OCI-LY1 (cell line): ENCODE results near the gene SOST.

Source experiments
- H2AFZ ChIP-seq: fragments of 200-600 bp; sonication (generic), shearing (Covaris generic); 2 replicates; pipeline ENCODE4 v1.6.0; 2014; ENCODE audit warnings: antibody characterized with exemption, mild to moderate bottlenecking, low read length
- H3F3A ChIP-seq: fragments of 200-600 bp; sonication (generic), shearing (Covaris generic); 2 replicates; pipeline ENCODE4 v1.6.0; 2014; ENCODE audit warnings: mild to moderate bottlenecking, antibody characterized with exemption, low read length, moderate library complexity; ENCODE audit not compliant: insufficient read depth
- H3K27ac ChIP-seq: fragments of 200-600 bp; sonication (generic); 2 replicates; pipeline ENCODE4 v1.5.1; 2014; ENCODE audit warnings: low read length, mixed run types, mild to moderate bottlenecking, low read depth; ENCODE audit not compliant: poor library complexity, severe bottlenecking
- H3K27me3 ChIP-seq: fragments of 200-600 bp; sonication (generic); 2 replicates; pipeline ENCODE4 v1.6.0; 2014; ENCODE audit warnings: antibody characterized with exemption, mild to moderate bottlenecking, low read length, moderate library complexity; ENCODE audit not compliant: insufficient read depth
- H3K36me3 ChIP-seq: fragments of 200-600 bp; sonication (generic); 2 replicates; pipeline ENCODE4 v1.6.1; 2014; ENCODE audit warnings: mild to moderate bottlenecking, antibody characterized with exemption, low read length, moderate library complexity, mixed read lengths; ENCODE audit not compliant: insufficient read depth
- H3K4me1 ChIP-seq: fragments of 200-600 bp; sonication (generic); 2 replicates; pipeline ENCODE4 v1.5.1; 2014; ENCODE audit warnings: mild to moderate bottlenecking, low read length, moderate library complexity; ENCODE audit not compliant: insufficient read depth, severe bottlenecking
- H3K4me2 ChIP-seq: fragments of 200-600 bp; sonication (generic), shearing (Covaris generic); 2 replicates; pipeline ENCODE4 v1.6.1; 2014; ENCODE audit warnings: low read length
- H3K4me3 ChIP-seq: fragments of 200-600 bp; sonication (generic); 2 replicates; pipeline ENCODE4 v1.5.1; 2014; ENCODE audit warnings: low read length, low read depth, mild to moderate bottlenecking, mixed read lengths; ENCODE audit not compliant: poor library complexity, severe bottlenecking
- H3K79me2 ChIP-seq: fragments of 200-600 bp; shearing (Covaris generic); 2 replicates; pipeline ENCODE4 v1.6.1; 2016; ENCODE audit warnings: mixed run types, low read length, mixed read lengths; ENCODE audit not compliant: insufficient read depth
- H3K9ac ChIP-seq: fragments of 200-600 bp; sonication (generic), shearing (Covaris generic); 2 replicates; pipeline ENCODE4 v1.6.1; 2014; ENCODE audit warnings: mild to moderate bottlenecking, low read length, mixed read lengths
- H3K9me2 ChIP-seq: fragments of 200-600 bp; sonication (generic), shearing (Covaris generic); 2 replicates; pipeline ENCODE4 v1.6.1; 2014; ENCODE audit warnings: low read depth, mild to moderate bottlenecking, low read length, mixed read lengths
- H3K9me3 ChIP-seq: fragments of 200-600 bp; shearing (Covaris generic); 2 replicates; pipeline ENCODE4 v1.6.1; 2014; ENCODE audit warnings: low read length, mixed read lengths
- H4K20me1 ChIP-seq: fragments of 200-600 bp; sonication (generic), shearing (Covaris generic); 2 replicates; pipeline ENCODE4 v1.6.0; 2016; ENCODE audit warnings: mild to moderate bottlenecking, low read length; ENCODE audit not compliant: insufficient read depth
- CTCF ChIP-seq: fragments of 200-600 bp; sonication (generic), shearing (Covaris generic); IDR thresholded peaks from 2 replicates; pipeline ENCODE4 v1.5.1; 2017; ENCODE audit warnings: mild to moderate bottlenecking, antibody characterized with exemption, low read length, moderate library complexity, mixed read lengths
- EZH2 ChIP-seq: fragments of 200-600 bp; sonication (generic), shearing (Covaris generic); IDR thresholded peaks from 2 replicates; pipeline ENCODE4 v1.8.0; 2017; ENCODE audit warnings: borderline replicate concordance, mixed run types, mild to moderate bottlenecking, antibody characterized with exemption, low read length, moderate library complexity, mixed read lengths

Gene SOST

GRCh38 chr17:43709210-43709609, 49.4 kb downstream of the SOST start:
- no peak overlapping the region for H3K4me3 ChIP-seq
- H3K4me1 ChIP-seq: no peaks in the 10 kb centered on the region
- no peaks in the 10 kb centered on the region for H3K79me2 ChIP-seq
- no peak overlapping the region for H3K27ac ChIP-seq
- H4K20me1 ChIP-seq: no peaks in the 10 kb centered on the region
- H3F3A ChIP-seq: no peaks in the 10 kb centered on the region
- no peak for TF ChIP-seq EZH2
- TF ChIP-seq CTCF: no peak
- no peaks in the 10 kb centered on the region for H3K9me2 ChIP-seq
- no peaks in the 10 kb centered on the region for H3K9me3 ChIP-seq
- no peak overlapping the region for H3K4me2 ChIP-seq
- H2AFZ ChIP-seq: no peak overlapping the region
- H3K27me3 ChIP-seq: no peaks in the 10 kb centered on the region
- H3K9ac ChIP-seq: no peak overlapping the region
- H3K36me3 ChIP-seq: no peaks in the 10 kb centered on the region

GRCh38 chr17:43707184-43707583, 51.4 kb downstream of the SOST start:
- Histone ChIP-seq H3K4me1 (no peaks in the 10 kb centered on the region), H3F3A (no peaks in the 10 kb centered on the region), H3K9ac (no peak overlapping the region), H3K9me2 (no peaks in the 10 kb centered on the region), H3K4me2 (no peak overlapping the region), H3K36me3 (no peaks in the 10 kb centered on the region; the same call in 1 of the 2 replicates), H3K79me2 (no peaks in the 10 kb centered on the region), H3K4me3 (no peak overlapping the region), H2AFZ (no peak overlapping the region), H3K27me3 (peaks cover 10% of the 10 kb centered on the region; the same call in 1 of the 2 replicates), H3K9me3 (0 out of 2 replicates have a peak, but pooled peaks cover 4% of the 10 kb centered on the region), H4K20me1 (no peaks in the 10 kb centered on the region), H3K27ac (no peak overlapping the region)
- no peak for TF ChIP-seq CTCF
- no peak for TF ChIP-seq EZH2

GRCh38 chr17:43706235-43706634, 52.4 kb downstream of the SOST start:
- Histone ChIP-seq H3K27ac (no peak overlapping the region), H3K27me3 (peaks cover 10% of the 10 kb centered on the region; the same call in 1 of the 2 replicates), H3K9me2 (no peaks in the 10 kb centered on the region), H3K4me1 (no peaks in the 10 kb centered on the region), H3K9ac (no peak overlapping the region), H3F3A (no peaks in the 10 kb centered on the region), H3K4me3 (no peak overlapping the region), H3K36me3 (no peaks in the 10 kb centered on the region; the same call in 1 of the 2 replicates), H3K9me3 (0 out of 2 replicates have a peak, but pooled peaks cover 4% of the 10 kb centered on the region), H3K79me2 (no peaks in the 10 kb centered on the region), H2AFZ (no peak overlapping the region), H3K4me2 (no peak overlapping the region), H4K20me1 (no peaks in the 10 kb centered on the region)
- no peak for TF ChIP-seq EZH2
- TF ChIP-seq CTCF: no peak
